H1 (cell line): ENCODE measurements around the gene IRF9. TPM values are rescaled to one million over a fixed set of nuclear protein-coding genes. Genes with fewer than 3 reads are reported as not detected.

Experiments
- CTCF ChIA-PET: fragments of 300-600 bp; sonication (Branson Sonifier 250); formaldehyde crosslinking; loops from one replicate; lab custom pipeline; 2021; ENCODE audit not compliant: partially characterized antibody; lab: Charles Lee
- POLR2A ChIA-PET: fragments of 300-600 bp; sonication (Branson Sonifier 250); formaldehyde crosslinking; loops from one replicate; lab custom pipeline; 2021; ENCODE audit warnings: inconsistent platforms; ENCODE audit not compliant: partially characterized antibody; lab: Charles Lee
- DNase-seq, 2 experiments: peaks; one replicate each; pipeline versions ENCODE4 v3.0.0 to v3.0.0-alpha.2; 2010 to 2022; ENCODE audit warnings: low spot score in 2 of 2, low read depth in 1 of 2, mixed read lengths in 1 of 2
- FAIRE-seq: peaks from 2 replicates; lab custom pipeline; 2011; peaks lifted over from hg19 to GRCh38; lab: Jason Lieb, UNC
- H2AFZ ChIP-seq: 2 replicates; pipeline ENCODE4 v1.8.1; 2012; ENCODE audit warnings: low read length, inconsistent platforms
- H2AK5ac ChIP-seq: 2 replicates; pipeline ENCODE4 v1.6.1; 2013; ENCODE audit warnings: low read depth, low read length
- H2BK120ac ChIP-seq: replicated peaks from 2 replicates; pipeline ENCODE3; 2013; ENCODE audit warnings: low read depth, low read length, inconsistent platforms
- H2BK12ac ChIP-seq: 2 replicates; pipeline ENCODE4 v1.6.1; 2013; ENCODE audit warnings: low read depth, low read length
- H2BK15ac ChIP-seq: 2 replicates; pipeline ENCODE4 v1.6.1; 2013; ENCODE audit warnings: low read length
- H2BK20ac ChIP-seq: 2 replicates; pipeline ENCODE4 v1.6.1; 2013; ENCODE audit warnings: low read length
- H2BK5ac ChIP-seq: 2 replicates; pipeline ENCODE4 v1.6.1; 2013; ENCODE audit warnings: low read depth, low read length
- H3K14ac ChIP-seq: 2 replicates; pipeline ENCODE4 v1.6.1; 2013; ENCODE audit warnings: inconsistent platforms; ENCODE audit not compliant: insufficient read length
- H3K18ac ChIP-seq: 2 replicates; pipeline ENCODE4 v1.6.1; 2013; ENCODE audit warnings: low read length; ENCODE audit errors: extremely low read depth
- H3K23ac ChIP-seq: 2 replicates; pipeline ENCODE4 v1.6.1; 2013; ENCODE audit warnings: inconsistent platforms; ENCODE audit not compliant: insufficient read length
- H3K23me2 ChIP-seq: 2 replicates; pipeline ENCODE4 v1.6.1; 2013; ENCODE audit warnings: low read depth, low read length
- H3K27ac ChIP-seq: 2 replicates; pipeline ENCODE4 v1.6.1; 2011; ENCODE audit warnings: low read depth, low read length, inconsistent platforms
- H3K27me3 ChIP-seq, 4 experiments: replicated peaks in 1 of 4; 1 replicate in 1 of 4; 2 replicates in 3 of 4; pipeline versions ENCODE4 v1.6.1 to v1.8.1; 2011 to 2013; ENCODE audit warnings: low read length in 3 of 4, mild to moderate bottlenecking in 3 of 4, inconsistent platforms in 2 of 4, mixed read lengths in 2 of 4, moderate library complexity in 1 of 4; ENCODE audit not compliant: control insufficient read depth in 3 of 4, insufficient read depth in 3 of 4; ENCODE audit errors: extremely low read depth in 1 of 4
- H3K36me3 ChIP-seq, 4 experiments: 2 replicates each; pipeline versions ENCODE4 v1.6.1 to v1.8.1; 2011 to 2013; ENCODE audit warnings: mild to moderate bottlenecking in 4 of 4, low read length in 3 of 4, moderate library complexity in 2 of 4, control low read depth in 1 of 4, inconsistent platforms in 1 of 4; ENCODE audit not compliant: insufficient read depth in 4 of 4, control insufficient read depth in 2 of 4
- H3K4ac ChIP-seq: replicated peaks from 2 replicates; pipeline ENCODE3; 2013; ENCODE audit warnings: low read length, low read depth, mixed read lengths, inconsistent platforms; ENCODE audit not compliant: insufficient read length
- H3K4me1 ChIP-seq, 4 experiments: replicated peaks in 1 of 4; 1 replicate in 1 of 4; 2 replicates in 3 of 4; pipeline versions ENCODE4 v1.6.1 to v1.8.1; 2011 to 2013; ENCODE audit warnings: low read length in 3 of 4, inconsistent platforms in 2 of 4, mixed read lengths in 1 of 4; ENCODE audit not compliant: insufficient read depth in 4 of 4, control insufficient read depth in 3 of 4
- H3K4me2 ChIP-seq, 2 experiments: 2 replicates each; pipeline versions ENCODE4 v1.6.1 to v1.8.1; 2011 to 2013; ENCODE audit warnings: low read depth in 2 of 2, low read length in 2 of 2, control low read depth in 1 of 2, inconsistent platforms in 1 of 2, mild to moderate bottlenecking in 1 of 2; ENCODE audit not compliant: insufficient read depth in 1 of 2
- H3K4me3 ChIP-seq, 4 experiments: fragments of 200-600, 300-600 bp in 1 of 4; sonication (generic), shearing (Covaris generic), sonication (Bioruptor Twin) in 1 of 4; 2 replicates each; pipeline versions ENCODE4 v1.5.1 to v1.8.1; 2011 to 2016; ENCODE audit warnings: low read length in 4 of 4, low read depth in 3 of 4, control low read depth in 2 of 4, inconsistent platforms in 2 of 4, mild to moderate bottlenecking in 2 of 4, mixed read lengths in 1 of 4, moderate library complexity in 1 of 4; ENCODE audit not compliant: insufficient read depth in 2 of 4; ENCODE audit errors: extremely low read depth in 1 of 4
- H3K56ac ChIP-seq: replicated peaks from 2 replicates; pipeline ENCODE3; 2013; ENCODE audit warnings: low read depth, mild to moderate bottlenecking, mixed read lengths, low read length, inconsistent platforms; ENCODE audit not compliant: insufficient read length
- H3K79me1 ChIP-seq: 2 replicates; pipeline ENCODE4 v1.6.1; 2013; ENCODE audit warnings: low read depth, low read length, control low read depth
- H3K79me2 ChIP-seq, 2 experiments: 2 replicates each; pipeline versions ENCODE4 v1.6.1 to v1.8.1; 2012 to 2013; ENCODE audit warnings: low read length in 2 of 2, mild to moderate bottlenecking in 2 of 2, inconsistent platforms in 1 of 2; ENCODE audit not compliant: insufficient read depth in 2 of 2, control insufficient read depth in 1 of 2
- H3K9ac ChIP-seq, 4 experiments: replicated peaks in 1 of 4; 1 replicate in 1 of 4; 2 replicates in 3 of 4; pipeline versions ENCODE4 v1.6.1 to v1.8.1; 2011 to 2013; ENCODE audit warnings: low read depth in 3 of 4, low read length in 3 of 4, control low read depth in 2 of 4, mild to moderate bottlenecking in 2 of 4, moderate library complexity in 2 of 4, inconsistent platforms in 1 of 4; ENCODE audit errors: extremely low read depth in 1 of 4
- H3K9me3 ChIP-seq, 2 experiments: 2 replicates each; pipeline versions ENCODE4 v1.6.1 to v1.8.1; 2012 to 2013; ENCODE audit warnings: mild to moderate bottlenecking in 2 of 2, moderate library complexity in 2 of 2, control low read depth in 1 of 2, inconsistent platforms in 1 of 2, low read depth in 1 of 2, low read length in 1 of 2, mixed read lengths in 1 of 2; ENCODE audit not compliant: insufficient read depth in 2 of 2
- H4K20me1 ChIP-seq, 2 experiments: replicated peaks in 1 of 2; 2 replicates each; pipeline versions ENCODE3 to v1.8.1; 2011 to 2013; ENCODE audit warnings: inconsistent platforms in 2 of 2, low read length in 2 of 2, mild to moderate bottlenecking in 1 of 2; ENCODE audit not compliant: insufficient read depth in 2 of 2, control insufficient read depth in 1 of 2
- H4K5ac ChIP-seq: 2 replicates; pipeline ENCODE4 v1.6.1; 2013; ENCODE audit warnings: low read length, low read depth, mixed read lengths, inconsistent platforms; ENCODE audit not compliant: insufficient read length
- H4K8ac ChIP-seq: 2 replicates; pipeline ENCODE4 v1.8.0; 2013; ENCODE audit warnings: mild to moderate bottlenecking, moderate library complexity, low read length, inconsistent platforms; ENCODE audit not compliant: insufficient read depth; ENCODE audit errors: extremely low read depth
- H4K91ac ChIP-seq: replicated peaks from 2 replicates; pipeline ENCODE3; 2013; ENCODE audit warnings: low read length, mixed read lengths, inconsistent platforms; ENCODE audit not compliant: insufficient read length
- SP4 ChIP-seq: IDR thresholded peaks from 2 replicates; pipeline ENCODE4 v1.6.1; 2012; ENCODE audit warnings: low read length, inconsistent platforms
- WGBS, 2 experiments: shearing (Covaris generic) in 1 of 2; methylation state at CpG; one replicate each; pipeline versions ENCODE4 v1.1.6 to v1.1.7; 2013 to 2015; ENCODE audit warnings: low lambda C conversion rate in 2 of 2, mixed read lengths in 2 of 2, inconsistent platforms in 1 of 2, low coverage in 1 of 2, missing lambda C conversion rate in 1 of 2; ENCODE audit not compliant: insufficient replicate concordance in 2 of 2, insufficient coverage in 1 of 2, insufficient read length in 1 of 2; ENCODE audit errors: extremely low coverage in 1 of 2, missing lambda C conversion rate in 1 of 2; 5-methylcytosine and 5-hydroxymethylcytosine counted together
- polyA plus RNA-seq, 7 experiments: library from polyadenylated mRNA; depleted of rRNA in 3 of 7; stranded (reverse) in 5 of 7; unstranded in 2 of 7; fragments of >200 nt in 5 of 7; fragments of 200-250 nt in 2 of 7; gene quantifications; 1 replicate in 5 of 7; 2 replicates in 1 of 7; 4 replicates in 1 of 7; pipeline versions ENCODE4 v1.2.1 to v1.2.3, GENCODE V29; 2011 to 2013; ENCODE audit warnings: missing spikeins in 2 of 7, mixed read lengths in 2 of 7
- total RNA-seq: library from RNA; stranded (reverse); fragmentation: NEBNext Ultra II Directional; extraction: Animal tissue kit (Norgen Biotek cat#: 25700); gene quantifications from 2 replicates; pipeline ENCODE4 v1.2.1, GENCODE V29; 2021

Gene IRF9
- total and polyA plus RNA-seq, 2 of the 8 experiments (the other 6 are each of a cell fraction or from before 2014, with no cell fraction given) = 11.4 to 13.2 TPM

DNA sequence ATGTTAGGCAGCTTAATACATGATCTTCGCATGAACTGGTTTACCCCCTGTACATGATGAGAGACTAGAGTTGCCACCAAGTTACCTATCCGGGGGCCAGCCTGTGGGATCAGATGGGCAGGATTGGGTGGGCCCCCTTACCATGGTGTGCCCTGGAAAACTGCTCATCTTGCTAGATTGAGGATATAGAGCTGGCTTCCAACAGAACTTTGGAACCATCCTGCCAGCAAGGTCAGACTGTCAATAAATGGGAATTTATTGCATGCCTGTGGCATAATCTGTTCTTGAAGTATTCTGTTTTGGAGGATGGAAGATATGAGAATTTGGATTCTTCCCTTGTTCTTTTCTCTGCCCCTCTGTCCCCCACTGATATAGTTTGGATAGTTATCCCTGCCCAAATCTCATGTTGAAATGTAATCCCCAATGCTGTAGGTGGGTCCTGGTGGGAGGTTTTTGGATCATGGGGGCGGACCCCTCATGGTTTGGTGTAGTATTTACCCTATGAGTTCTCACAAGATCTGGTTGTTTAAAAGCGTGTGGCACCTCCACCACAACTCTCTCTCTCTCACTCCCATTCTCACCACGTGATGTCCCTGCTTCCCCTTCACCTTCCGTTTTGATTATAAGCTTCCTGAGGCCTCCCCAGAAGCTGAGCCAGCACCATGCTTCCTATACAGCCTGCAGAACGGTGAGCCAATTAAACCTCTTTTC lies 37.9 kb downstream of the IRF9 start:
- Histone ChIP-seq H3K18ac (no peak overlapping the region), H2BK15ac (no peak overlapping the region), H3K4me2 (no peak overlapping the region), H2BK5ac (no peak overlapping the region), H3K4me3 (no peak overlapping the region), H4K5ac (no peak overlapping the region), H2AK5ac (no peak overlapping the region), H3K4ac (no peak overlapping the region), H3K4me1 (peaks cover 3 to 14% (median 6%) of the 10 kb centered on the region in 4 experiments; a peak in 5 of 7 replicates), H2AFZ (no peak overlapping the region), H3K9ac (no peak overlapping the region), H4K20me1 (no peaks in the 10 kb centered on the region), H3K79me1 (0 out of 2 replicates have a peak, but pooled peaks cover 3% of the 10 kb centered on the region), H2BK20ac (no peak overlapping the region), H4K8ac (no peak overlapping the region), H3K9me3 (peaks cover 6 to 7% of the 10 kb centered on the region in 2 experiments), H3K79me2 (peaks cover 0 to 3% of the 10 kb centered on the region in 2 experiments; a peak in 2 of 4 replicates), H3K23me2 (peaks cover 5% of the 10 kb centered on the region; the same call in 1 of the 2 replicates), H3K14ac (no peak overlapping the region), H4K91ac (no peak overlapping the region), H2BK12ac (no peak overlapping the region), H2BK120ac (no peak overlapping the region), H3K56ac (no peak overlapping the region), H3K27ac (no peak overlapping the region), H3K23ac (no peak overlapping the region), H3K27me3 (no peaks in the 10 kb centered on the region), H3K36me3 (peaks cover 0 to 14% (median 6%) of the 10 kb centered on the region in 4 experiments; a peak in 5 of 8 replicates)
- no peak for FAIRE-seq
- POLR2A ChIA-PET = interaction anchor here (0.8 to 3.1 kb wide), 6 partner anchors 10 to 72 kb away, joined by 3 to 22 read pairs (median 3); partner anchors contain the start of genes CHMP4A, IPO4, RABGGTA and TINF2
- DNase-seq = no peak
- TF ChIP-seq SP4 = no peak
- WGBS, 2 experiments = 87% methylated on average over 6 of the region's 7 CpGs; no CpG with 5 or more reads in 1 of the 2 experiments
- CTCF ChIA-PET = interaction anchor here (1.4 to 1.5 kb wide), 2 partner anchors 14 to 109 kb away, joined by 5 read pairs; partner anchors contain the start of gene CHMP4A
